ENCODE results near the gene ADH1C. TPM values are rescaled to one million over a fixed set of nuclear protein-coding genes. Genes with fewer than 3 reads are reported as not detected.

ADH1C gene
- total RNA-seq, result 0.16 TPM in 1 of 2 replicates, not detected in the other

DNA sequence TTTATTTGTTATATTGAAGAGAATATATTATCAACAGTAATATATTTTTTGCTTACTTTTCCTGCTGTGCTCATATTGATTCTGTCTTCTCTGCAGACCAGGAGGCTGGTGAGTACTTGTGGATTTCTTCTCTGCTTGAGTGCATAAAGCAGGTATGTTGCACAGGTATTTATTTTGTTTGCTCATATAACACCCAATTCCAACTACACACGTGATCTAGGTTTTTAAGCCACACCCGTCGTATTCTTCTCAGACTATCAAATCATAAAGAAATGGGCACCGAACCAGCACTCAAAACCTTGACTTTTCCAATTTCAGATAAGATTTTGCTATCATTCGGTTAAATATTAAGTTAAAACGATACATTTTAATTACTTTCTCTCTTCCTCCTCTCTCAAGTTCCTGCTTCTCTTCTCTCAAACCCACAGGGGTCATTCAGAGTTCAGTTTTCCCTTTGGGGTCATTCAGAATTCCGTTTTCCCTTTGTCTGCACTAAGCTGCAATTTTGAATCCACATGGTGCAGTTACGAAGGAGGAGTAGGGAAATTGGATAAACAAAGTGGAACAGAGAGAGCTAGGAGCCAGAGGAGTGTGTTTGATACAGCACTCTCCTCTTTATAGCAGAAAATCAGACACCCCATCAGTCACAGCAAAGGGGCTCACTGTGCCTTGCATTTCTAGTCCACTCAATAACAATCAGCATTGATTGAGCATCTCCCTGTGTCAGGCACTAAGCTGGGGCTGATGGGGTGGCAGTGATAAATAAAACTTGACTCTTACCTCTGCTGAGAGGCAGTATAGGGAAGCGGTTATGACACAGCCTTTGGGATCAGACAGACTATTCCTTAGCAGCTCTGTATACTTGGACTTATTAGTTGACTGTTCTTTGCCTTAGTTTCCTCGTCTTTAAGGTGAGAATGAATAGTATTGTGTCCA, at the start of gene ADH1C:
ADH1C (minus strand) TSS at position 145 of the 936 bp plus-strand sequence; CDS start at position 74, 71 bp downstream.

DNA sequence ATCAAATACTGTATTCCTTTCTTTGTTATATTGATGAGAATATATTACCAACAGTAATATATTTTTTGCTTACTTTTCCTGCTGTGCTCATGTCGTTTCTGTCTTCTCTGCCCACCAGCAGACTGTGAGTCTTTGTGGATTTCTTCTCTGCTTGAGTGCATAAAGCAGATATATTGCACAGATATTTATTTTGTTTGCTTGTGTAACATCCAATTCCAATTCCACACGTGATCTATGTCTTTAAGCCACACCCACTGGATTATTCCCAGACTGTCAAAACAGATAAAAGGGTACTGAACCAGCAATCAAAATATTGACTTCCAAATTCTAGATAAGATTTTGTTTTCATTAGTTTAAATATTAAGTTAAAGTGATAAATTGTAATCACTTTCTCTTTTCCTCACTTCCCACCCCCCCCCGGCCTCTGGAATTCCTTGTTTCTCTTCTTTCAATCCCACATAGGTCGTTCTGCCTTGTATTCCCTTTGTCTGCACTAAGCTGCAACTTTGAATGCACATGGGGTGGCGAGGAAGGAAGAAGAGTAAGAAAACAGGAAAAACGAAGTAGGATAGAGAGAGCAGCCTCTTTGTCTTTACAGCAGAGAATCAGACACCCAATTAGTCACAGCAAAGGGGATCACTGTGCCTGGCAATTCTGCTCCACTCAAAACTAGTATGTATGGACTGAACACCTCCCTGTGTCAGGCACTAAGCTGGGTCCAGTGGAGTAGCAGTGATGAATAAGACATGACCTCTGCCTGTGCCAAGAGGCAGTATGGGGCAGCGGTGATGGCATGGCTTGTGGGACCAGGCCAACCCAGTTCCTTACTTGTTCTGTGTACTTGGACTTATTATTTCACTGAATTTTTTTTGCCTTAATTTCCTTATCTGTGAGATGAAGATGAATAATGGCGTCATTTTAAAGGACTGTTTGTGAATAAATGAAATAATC, 31.0 kb downstream of the ADH1C start, which contains the start of gene ADH1B:
ADH1B (minus strand) TSS at position 161 of the 951 bp plus-strand sequence; CDS start at position 91, 70 bp downstream.

DNA sequence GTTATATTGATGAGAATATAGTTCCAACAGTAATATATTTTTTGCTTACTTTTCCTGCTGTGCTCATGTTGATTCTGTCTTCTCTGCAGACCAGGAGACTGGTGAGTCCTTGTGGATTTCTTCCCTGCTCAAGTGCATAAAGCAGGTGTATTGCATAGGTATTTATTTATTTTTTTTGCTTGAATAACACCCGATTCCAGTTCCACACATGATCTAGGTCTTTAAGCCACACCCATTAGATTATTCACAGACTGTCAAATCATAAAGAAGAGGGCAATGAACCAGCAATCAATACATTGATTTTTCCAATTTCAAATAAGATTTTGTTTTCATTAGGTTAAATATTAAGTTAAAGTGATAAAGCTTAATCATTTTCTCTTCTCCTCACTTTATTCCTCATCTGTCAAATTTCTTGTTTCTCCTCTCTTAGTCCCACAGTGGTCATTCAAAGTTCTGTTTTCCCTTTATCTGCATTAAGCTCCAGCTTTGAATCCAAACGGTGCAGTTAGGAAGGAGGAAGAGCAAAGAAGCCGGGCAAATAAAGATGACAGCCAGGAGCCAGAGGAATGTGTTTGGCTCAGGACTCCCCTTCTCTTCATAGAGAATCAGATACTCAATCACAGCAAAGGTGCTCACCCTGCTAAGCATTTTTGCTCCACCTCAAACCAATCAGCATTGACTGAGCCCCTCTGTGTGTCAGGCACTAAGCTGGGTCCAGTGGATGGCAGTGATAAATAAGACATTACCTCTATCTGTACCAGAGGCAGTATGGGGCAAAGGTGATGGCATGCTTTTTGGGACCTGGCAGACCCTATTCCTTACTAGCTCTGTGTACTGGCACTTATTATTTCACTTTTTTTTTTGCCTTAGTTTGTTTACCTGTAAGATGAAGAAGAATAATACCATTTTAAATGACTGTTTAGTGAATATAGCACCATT, 61.4 kb downstream of the ADH1C start, which contains the start of gene ADH1A:
ADH1A (minus strand) TSS at position 138 of the 939 bp plus-strand sequence; CDS start at position 67, 71 bp downstream.

Other genes starting within 250 kb of the ADH1C start
- 0.81 TPM in 1 of 2 replicates, not detected in the other for gene ADH4, start 208.4 kb downstream of the ADH1C start, total RNA-seq
- 0.32 TPM in 1 of 2 replicates, not detected in the other for gene ADH6, start 133.5 kb downstream of the ADH1C start, total RNA-seq
- not detected in 2 replicates for gene ADH1A, start 61.8 kb downstream of the ADH1C start, total RNA-seq
- gene ADH1B, start 31.3 kb downstream of the ADH1C start, total RNA-seq, result 15.2 and 43.5 TPM in 2 replicates
- gene ADH7, start 82.6 kb upstream of the ADH1C start, total RNA-seq, result 0.24 and 2.1 TPM in 2 replicates
- not detected in 2 replicates for gene C4orf17, start 158.3 kb upstream of the ADH1C start, total RNA-seq
- gene TRMT10A, start 211.3 kb upstream of the ADH1C start, total RNA-seq, result 5.6 and 6.7 TPM in 2 replicates
- 0.24 TPM in 1 of 2 replicates, not detected in the other for gene MTTP, start 222.1 kb upstream of the ADH1C start, total RNA-seq